Fibroblast of the aortic adventitia (primary cell): ENCODE results near the gene FOXM1. TPM values are rescaled to one million over a fixed set of nuclear protein-coding genes. Genes with fewer than 3 reads are reported as not detected.

Experiments
- DNase-seq: peaks from one replicate; pipeline ENCODE4 v3.0.0-alpha.2; 2010; ENCODE audit warnings: low read depth
- H3K4me3 ChIP-seq: 2 replicates; pipeline ENCODE4 v1.5.1; 2011; ENCODE audit warnings: low read depth, mild to moderate bottlenecking, control low read depth, low read length, moderate library complexity
- total RNA-seq: library from RNA; depleted of rRNA; stranded (reverse); fragments of >200 nt; gene quantifications from 2 replicates; pipeline ENCODE4 v1.2.3, GENCODE V29; 2012; ENCODE audit warnings: low replicate concordance
- TF ChIP-seq, protein P1 (sequence below): IDR thresholded peaks from 2 replicates; pipeline ENCODE4 v1.5.1; 2011; ENCODE audit warnings: mild to moderate bottlenecking, low read length, control low read depth, inconsistent platforms; ENCODE audit not compliant: insufficient read depth

The FOXM1 gene
- total RNA-seq, 1 donor: 19.3 TPM

DNA sequence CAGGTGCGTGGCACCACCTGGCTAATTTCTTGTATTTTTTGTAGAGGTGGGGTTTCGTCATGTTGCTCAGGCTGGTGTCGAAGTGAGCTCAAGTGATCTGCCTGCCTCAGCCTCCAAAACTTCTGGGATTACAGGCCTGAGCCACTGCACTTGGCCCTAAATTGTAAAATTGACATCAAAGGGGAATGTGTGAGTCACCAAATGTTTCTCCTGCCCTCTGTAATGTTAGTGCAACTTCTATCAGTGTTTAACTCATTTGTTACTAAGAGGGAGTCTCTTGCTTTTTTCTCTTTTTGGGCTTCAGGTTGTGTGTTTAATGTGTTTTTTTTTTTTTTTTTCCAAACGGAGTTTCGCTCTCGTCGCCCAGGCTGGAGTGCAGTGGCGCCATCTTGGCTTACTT lies 16.0 kb upstream of the FOXM1 start:
- DNase-seq: peak; percentile 95
- peak overlapping the region; percentile 31 for H3K4me3 ChIP-seq
- TF ChIP-seq, protein P1, sequence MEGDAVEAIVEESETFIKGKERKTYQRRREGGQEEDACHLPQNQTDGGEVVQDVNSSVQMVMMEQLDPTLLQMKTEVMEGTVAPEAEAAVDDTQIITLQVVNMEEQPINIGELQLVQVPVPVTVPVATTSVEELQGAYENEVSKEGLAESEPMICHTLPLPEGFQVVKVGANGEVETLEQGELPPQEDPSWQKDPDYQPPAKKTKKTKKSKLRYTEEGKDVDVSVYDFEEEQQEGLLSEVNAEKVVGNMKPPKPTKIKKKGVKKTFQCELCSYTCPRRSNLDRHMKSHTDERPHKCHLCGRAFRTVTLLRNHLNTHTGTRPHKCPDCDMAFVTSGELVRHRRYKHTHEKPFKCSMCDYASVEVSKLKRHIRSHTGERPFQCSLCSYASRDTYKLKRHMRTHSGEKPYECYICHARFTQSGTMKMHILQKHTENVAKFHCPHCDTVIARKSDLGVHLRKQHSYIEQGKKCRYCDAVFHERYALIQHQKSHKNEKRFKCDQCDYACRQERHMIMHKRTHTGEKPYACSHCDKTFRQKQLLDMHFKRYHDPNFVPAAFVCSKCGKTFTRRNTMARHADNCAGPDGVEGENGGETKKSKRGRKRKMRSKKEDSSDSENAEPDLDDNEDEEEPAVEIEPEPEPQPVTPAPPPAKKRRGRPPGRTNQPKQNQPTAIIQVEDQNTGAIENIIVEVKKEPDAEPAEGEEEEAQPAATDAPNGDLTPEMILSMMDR: no peak

DNA sequence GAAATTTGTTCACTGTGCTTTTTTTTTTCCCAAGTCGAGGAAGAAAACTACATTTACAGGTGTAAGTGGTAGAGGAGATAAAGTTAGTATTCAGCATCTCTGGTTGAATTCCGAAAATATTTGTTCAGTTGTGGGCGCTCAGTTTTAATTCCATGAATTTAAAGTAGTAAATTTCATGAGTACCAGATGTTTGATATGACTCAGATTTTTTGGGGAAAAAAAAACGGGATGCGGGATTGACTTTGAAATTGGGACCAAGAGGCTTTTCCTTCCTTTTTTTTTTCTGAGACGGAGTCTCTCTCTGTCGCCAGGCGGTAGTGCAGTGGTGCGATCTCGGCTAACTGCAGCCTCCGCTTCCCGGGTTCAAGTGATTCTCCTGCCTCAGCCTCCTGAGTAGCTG lies 15.3 kb upstream of the FOXM1 start:
- DNase-seq: peak; percentile 55
- TF ChIP-seq, protein P1: no peak
- peak overlapping the region; percentile 94 for H3K4me3 ChIP-seq

DNA sequence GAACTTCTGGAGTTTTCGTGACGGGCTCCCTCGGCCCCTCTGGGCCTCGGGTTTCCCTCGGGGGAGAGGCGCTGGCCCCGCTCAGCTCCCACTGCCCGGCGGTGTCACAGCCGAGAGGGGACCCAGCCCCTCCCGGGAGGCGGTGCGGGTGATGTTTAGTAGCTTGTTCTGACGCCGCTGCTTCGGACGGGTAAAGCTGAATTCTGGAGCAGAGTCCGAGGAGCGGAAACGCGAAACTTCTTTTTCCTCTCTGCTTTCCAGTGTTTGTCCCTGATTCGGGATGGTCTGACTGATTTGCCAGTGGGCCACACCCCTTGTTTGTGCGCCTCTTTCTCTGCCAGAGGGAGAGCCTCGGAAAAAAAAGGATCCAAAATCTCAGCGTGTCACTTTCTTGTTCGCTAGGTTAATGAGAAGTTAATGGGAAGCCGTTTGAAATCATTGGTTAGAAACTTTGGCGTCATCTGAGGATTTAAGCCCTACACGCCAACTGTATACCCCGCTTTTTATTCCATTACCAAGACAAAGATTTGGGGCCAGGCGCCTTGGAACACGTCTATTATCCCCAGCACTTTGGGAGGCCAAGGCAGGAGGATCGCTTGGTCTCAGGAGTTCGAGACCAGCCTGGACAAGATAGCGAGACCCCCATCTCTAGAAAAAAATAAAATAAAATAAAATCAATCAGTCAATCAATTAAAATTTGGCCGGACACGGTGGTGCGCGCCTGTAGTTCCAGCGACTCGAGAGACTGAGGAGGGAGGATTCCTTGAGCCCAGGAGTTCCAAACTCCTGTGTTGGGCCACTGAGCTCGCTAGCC lies 14.5 kb upstream of the FOXM1 start:
- TF ChIP-seq, protein P1: no peak
- peak overlapping the region; percentile 94 for H3K4me3 ChIP-seq
- peak; percentile 76 for DNase-seq

DNA sequence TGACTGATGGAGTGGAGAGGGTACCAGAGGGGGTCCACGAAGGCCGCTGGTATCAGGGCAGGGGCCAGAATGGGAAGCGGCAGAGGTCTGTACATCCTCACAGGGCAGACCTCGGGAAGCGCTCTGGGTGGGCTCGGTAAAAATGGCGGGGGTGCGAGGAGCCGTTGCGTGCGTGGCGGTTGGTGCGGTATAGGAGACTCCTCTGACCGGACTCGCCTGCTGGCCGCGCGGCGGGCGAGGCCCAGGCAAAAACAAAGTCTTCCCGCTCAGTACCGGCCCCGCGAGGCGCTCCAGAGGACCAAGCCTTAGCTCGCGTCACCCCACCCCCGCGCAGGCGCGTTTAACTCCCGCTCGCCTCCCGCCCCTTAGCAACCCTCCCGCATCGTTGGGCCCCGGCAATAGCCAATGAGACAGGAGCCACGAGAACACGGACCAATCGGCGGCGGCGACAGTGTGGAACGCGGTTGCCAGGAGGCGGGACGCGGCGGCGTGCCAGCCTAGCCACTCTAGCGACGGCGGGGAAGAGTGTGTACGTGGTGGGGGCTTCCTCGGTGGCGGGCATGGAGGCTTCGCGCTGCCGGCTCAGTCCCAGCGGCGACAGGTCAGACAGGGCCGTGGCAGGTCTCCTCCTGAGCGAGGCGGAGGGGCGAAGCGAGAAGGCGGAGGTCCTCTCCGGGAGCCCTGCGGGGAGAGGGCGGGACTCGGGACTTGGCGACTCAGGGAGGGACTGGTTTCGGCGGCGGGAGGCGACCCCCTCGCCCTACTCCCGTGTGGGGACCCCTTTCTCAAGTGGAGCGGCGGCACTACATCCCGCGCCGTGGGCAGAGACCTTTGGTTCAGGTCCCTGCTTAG lies 13.6 kb upstream of the FOXM1 start, which contains the start of gene TULP3:
Gene TULP3 (plus strand): TSS at position 504 of the 852 bp plus-strand sequence. CDS start 57 bp downstream, at position 561.
- peak; percentile 97 for DNase-seq
- TF ChIP-seq, protein P1: peak; percentile 34
- peak within 1 kb of the TSS; percentile 94 for H3K4me3 ChIP-seq

DNA sequence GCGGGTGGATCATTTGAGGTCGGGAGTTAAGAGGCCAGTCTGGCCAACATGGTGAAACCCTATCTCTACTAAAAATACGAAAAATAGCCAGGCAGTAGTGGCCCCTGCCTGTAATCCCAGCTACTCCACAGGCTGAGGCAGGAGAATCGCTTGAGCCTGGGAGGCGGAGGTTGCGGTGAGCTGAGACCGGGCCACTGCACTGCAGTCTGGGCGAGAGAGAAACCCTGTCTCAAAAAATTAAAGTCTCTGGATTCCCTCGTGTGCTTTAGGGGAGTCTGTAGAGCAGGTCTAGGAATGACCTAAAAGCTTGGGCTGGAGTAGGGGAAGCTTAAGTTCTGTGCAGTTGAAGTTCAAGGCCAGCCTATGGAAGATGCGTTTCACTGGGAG lies 13.0 kb upstream of the FOXM1 start:
- no peak for DNase-seq
- peak overlapping the region; percentile 68 for H3K4me3 ChIP-seq
- TF ChIP-seq, protein P1: no peak

DNA sequence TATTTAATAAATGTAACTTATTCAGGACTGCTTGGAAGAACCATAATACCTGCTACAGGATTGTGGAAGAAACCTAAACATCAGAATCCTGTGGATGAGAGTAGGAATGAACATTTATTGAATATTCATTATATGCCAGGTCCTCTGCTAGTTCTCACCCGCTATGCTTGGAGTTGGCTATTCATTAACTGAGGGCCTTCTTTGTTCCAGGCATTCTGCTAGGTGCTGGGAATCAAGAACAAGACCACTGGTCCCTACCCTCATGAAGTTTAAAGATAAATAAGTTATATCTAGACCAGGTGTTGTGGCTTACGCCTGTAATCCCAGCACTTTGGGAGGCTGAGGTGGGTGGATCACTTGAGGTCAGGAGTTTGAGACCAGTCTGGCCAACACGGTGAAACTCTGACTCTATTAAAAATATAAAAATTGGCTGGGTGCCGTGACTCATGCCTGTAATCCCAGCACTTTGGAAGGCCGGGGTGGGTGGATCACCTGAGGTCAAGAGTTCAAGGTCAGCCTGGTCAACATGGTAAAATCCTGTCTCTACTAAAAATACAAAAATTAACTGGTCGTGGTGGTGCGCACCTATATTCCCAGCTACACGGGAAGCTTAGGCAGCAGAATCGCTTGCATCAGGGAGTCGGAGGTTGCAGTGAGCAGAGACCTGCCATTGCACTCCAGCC lies 9.9 kb upstream of the FOXM1 start:
- no peak for DNase-seq
- no peak overlapping the region for H3K4me3 ChIP-seq
- TF ChIP-seq, protein P1: no peak
